Measurements from ENCODE around the gene RASGRF2.

DNA sequence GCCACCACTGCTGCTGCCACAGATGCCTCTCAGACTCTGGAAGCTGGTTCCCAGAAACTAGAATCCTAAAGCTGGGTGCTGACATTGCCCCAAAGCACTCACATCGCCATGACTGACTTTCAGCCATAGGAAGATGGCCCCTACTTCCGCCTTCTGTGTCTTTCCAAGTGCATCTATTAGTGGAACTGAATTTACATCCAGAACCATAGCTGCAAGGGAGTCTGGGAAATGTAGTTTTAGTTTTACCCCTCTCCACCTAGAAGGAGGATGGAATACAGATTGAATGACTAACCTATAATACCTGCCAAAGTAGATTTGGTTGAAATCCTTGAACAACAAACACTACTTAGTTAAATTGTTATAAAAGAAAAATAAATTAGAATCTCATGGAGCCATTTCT lies 118.8 kb downstream of the RASGRF2 start:
- TF ChIP-seq CTCF (conservative IDR thresholded peaks at IDR 0.05; ENCODE audit: low read depth, low read length): no peak
- TF ChIP-seq EZH2 (IDR thresholded peaks at IDR 0.05; ENCODE audit: borderline replicate concordance, low read depth, low read length, poor library complexity, severe bottlenecking): no peak

Data from A673 (cell line).